Right kidney (tissue), 1 donor: Measurements from ENCODE around the gene HRH4.

Source experiments
- DNase-seq: peaks from one replicate; pipeline ENCODE4 v3.0.0-alpha.2; 2016

The HRH4 gene

GRCh38 chr18:24506175-24506574, 45.7 kb downstream of the HRH4 start:
- DNase-seq = no peak

GRCh38 chr18:24509435-24509834, 49.0 kb downstream of the HRH4 start:
- DNase-seq = no peak

- no peak for DNase-seq
Observed at GRCh38 chr18:24514439-24514838, 54.0 kb downstream of the HRH4 start.

GRCh38 chr18:24515721-24516120, 55.3 kb downstream of the HRH4 start:
- DNase-seq = no peak

- DNase-seq = no peak
Observed at GRCh38 chr18:24516261-24516660, 55.8 kb downstream of the HRH4 start.

- DNase-seq = no peak
Observed at GRCh38 chr18:24517554-24517953, 57.1 kb downstream of the HRH4 start.

- DNase-seq = no peak
Observed at GRCh38 chr18:24518596-24518995, 58.2 kb downstream of the HRH4 start.
